HG02938 (cell line): ENCODE results near the gene ARG2.

Experiments
- ATAC-seq: cut with Tn5 transposase; IDR thresholded peaks from one replicate; pipeline ENCODE4 v1.9.1; 2021; ENCODE audit warnings: mild to moderate bottlenecking, moderate library complexity; ENCODE audit not compliant: unreplicated experiment

Gene ARG2

DNA sequence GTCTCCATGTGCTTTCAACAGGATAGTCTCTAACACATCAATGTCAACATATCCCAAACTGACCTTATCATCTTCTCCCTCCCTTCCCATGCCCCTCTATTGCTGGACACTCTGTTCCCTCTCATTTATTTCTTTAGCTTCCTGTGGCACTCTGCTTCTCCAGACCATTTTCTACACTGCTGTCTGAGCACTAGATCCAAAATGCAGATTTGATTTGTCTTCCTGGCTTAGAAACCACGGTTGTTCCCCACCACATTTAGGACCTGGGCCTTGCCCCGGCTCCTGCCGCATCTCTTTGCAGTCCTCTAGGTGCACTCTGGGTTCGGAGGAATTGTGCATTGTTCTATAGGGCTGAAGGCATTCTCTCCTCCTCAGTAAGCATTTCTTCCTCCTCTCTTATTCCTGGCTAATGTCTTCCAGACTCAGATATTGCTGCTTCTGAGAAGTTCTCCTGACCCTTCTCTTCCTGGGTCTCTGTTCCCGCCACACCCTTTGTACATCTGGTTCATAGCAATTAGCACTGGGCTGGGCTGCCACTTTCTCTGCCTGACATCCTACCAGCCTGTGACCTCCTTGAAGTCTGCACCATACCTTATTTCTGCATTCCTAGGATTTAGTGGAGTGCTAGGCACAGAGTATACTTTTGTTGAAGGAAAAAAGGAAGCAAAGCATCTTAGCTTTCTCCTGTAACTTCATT, 13.9 kb downstream of the ARG2 start:
- ATAC-seq, result no peak

DNA sequence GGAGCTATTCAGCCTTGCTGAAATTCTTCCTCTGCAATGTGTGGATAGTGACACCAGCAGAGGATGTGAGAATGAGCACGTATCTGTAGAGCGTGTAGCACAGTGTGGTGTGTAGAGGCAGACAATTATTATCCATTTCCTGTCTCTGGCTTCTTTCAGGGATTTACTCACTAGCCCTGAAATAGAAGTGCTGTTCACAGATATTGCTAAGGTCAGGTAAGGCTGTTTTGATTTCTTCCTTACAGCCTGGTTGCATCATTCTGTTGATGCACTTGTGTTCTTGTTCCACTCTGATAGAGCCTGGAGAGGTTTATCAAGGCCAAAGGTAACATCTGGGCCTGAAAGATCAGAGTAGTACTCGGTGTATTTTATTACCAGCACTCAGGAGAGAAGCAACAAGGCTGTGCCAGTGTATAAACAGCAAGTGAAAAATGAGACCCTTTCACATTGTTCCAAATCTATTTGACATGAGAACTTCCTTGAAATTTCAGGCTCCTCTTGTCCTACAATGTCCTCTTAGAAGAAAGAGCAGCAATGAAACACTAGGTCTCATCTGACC, 16.7 kb downstream of the ARG2 start:
- no peak for ATAC-seq

DNA sequence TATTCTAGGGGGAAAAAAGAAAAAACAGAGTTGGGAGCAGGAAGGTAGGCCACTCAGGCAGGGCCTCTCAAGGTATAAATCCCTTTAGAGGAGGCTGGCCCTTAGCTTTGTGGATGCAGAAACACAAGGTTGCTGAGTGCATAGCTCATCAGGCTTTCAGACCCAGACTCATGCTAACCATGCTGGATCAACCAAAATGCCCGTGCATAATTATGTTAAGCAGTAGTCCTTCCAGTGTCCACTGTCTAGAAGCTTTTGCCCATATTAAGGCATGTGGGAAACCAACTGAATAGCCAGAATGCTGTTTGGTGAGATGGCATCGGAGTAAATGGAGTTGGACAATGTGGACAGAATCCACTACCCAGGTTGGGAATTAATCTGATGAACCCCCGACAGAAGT, 18.9 kb downstream of the ARG2 start:
- no peak for ATAC-seq

DNA sequence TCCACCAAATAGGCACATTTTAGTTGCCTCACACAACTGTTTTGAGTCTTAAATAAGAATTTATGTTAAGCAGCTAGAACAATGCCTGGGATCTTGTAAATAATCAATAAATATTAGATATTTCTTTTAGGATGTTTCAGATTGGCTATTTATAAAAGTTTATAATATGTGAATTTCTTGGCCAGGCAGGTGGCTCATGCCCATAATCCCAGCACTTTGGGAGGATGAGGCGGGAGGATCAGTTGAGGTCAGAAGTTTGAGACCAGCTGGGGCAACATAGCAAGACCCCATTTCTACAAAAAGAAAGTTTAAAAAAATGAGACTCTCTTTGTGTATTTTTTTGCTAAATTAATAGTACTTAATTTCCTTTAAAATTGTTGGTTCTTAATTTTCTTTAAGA, 21.8 kb downstream of the ARG2 start:
- no peak for ATAC-seq

DNA sequence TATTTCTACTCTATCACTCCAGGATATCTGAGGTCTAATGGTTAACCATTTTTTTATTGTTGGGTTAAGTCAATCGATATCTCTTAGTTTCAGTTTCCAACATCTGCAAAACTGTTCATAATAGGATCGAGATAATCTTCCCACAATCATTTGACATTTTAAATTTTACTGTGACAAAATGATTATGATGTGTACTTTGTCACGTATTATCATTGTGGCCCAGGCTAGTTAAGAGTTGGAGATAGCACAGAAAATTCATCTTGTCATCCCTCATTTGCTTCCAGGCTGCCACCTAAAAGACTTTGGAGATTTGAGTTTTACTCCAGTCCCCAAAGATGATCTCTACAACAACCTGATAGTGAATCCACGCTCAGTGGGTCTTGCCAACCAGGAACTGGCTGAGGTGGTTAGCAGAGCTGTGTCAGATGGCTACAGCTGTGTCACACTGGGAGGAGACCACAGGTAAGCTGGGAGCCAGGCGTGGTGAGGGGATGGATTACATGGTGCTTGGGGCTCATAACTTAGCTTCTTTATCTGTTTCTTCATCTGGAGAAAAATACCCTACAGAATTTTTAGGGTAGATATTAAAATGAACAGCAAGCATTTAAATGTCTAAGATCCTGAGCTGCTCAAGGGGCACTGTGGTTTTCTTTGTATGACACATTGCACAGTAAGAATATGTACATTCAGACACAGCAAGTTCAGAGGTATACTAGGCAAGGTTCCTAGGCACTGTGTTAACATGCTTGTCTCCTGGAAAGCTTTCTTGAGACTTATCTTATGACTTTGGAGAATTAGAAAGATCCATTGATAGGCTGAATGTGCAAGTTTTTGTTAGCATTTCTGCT, 22.4 kb downstream of the ARG2 start:
- ATAC-seq, result no peak

DNA sequence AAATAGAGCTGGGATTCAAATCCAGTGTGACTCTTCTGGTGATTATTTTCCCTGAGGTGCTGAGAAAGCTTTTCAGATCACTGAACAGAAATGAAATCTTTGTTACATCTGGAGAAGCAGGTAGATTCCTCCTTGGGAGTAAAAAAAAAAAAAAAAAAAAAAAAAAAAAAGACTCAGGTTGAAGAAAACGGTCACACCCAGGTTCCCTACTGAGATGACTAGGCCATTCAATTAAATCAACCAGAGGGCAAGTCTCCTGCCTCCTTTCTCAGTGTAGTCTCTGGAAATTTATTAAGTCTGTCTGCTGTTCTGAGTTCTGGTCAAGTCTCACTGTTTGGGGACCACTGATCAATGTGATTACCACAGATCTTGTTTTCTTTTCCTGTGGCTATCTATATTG, 24.0 kb downstream of the ARG2 start:
- no peak for ATAC-seq

DNA sequence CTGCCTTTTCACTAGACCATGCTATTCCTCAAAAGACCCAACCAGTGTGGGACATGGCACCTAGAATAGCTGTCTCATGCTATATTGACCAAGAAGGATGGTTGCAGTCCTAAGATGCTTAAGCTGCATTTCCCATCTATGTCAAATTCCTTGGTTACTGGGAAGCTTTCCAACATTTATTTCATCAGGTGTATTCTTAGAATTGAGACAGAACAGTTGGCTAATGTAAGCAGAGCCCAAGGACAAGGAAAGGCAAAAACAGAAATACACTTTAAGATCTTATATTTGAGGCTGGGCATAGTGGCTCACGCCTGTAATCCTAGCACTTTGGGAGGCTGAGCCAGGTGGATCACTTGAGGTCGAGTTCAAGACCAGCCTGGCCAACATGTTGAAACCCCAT, 24.7 kb downstream of the ARG2 start:
- ATAC-seq, result no peak

DNA sequence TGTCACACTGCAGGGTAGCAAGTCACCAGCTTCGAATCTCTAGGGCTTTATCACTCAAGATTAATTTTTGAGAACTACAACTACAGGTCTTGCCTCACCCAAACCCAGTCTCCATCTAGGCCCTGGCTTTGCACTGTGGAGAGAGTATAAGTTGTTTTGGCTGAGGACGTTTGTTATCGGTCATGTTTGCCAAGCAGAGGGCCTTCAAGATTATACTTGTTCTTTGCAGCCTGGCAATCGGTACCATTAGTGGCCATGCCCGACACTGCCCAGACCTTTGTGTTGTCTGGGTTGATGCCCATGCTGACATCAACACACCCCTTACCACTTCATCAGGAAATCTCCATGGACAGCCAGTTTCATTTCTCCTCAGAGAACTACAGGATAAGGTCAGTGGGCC, 25.7 kb downstream of the ARG2 start:
- no peak for ATAC-seq

DNA sequence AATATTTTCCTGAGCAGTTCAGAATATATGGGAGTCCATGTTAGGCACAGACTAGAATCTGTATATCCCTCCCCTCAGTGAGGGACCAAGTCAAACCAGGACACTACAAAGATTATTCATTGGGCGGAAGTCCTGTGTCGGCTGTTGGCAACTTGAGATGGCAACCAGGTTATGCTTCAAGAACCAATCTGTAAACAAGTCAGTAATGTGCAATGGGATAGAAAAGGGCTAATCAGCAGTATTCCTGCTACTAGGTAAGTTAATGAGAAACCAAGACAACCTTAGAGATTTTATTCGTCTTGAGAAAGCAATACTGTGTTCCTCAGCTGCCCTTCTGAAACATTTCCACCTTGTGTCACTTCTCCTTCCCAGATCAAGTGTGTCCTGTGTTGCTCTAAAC, 26.4 kb downstream of the ARG2 start:
- ATAC-seq, result no peak

DNA sequence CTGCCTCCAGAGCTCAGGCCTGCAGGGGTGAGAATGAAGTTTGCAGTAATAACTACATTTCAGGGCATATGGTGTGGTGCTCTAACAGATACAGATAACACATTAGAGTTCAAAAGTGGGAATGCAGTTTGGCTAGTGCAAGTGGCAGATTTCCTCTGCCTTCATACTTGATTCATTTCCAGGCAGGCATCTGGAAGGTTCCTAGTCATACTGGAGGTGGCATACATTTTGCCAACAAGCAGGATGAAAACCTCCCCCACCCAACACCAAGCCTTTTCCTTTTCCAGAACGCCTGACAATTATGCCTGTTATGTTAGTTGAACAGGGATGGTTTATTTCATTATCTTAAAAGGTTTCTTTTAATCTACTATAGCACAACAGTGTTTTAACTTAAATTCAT, 30.4 kb downstream of the ARG2 start:
- ATAC-seq, result no peak

DNA sequence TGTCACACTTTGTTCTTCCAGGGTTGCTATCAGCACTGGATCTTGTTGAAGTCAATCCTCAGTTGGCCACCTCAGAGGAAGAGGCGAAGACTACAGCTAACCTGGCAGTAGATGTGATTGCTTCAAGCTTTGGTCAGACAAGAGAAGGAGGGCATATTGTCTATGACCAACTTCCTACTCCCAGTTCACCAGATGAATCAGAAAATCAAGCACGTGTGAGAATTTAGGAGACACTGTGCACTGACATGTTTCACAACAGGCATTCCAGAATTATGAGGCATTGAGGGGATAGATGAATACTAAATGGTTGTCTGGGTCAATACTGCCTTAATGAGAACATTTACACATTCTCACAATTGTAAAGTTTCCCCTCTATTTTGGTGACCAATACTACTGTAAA, 31.0 kb downstream of the ARG2 start:
- ATAC-seq, result no peak

DNA sequence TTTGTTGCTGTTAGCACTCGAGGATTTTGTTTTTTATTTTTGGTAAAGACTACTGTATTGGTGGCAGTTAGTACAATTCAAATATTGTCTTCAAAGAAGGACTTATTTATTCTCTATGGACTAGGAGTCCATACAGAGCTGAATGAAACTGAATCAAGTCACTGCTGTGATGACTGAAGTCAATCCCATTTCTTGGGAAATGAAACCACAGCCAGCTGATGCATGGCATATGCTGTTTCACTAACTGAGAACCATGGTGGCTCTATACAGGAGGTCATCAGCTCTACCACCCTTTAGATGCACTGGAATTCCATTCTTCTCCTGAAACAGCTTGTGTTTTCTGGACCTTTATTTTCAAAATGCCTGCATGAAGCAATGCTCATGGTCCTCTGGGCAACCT, 32.5 kb downstream of the ARG2 start:
- ATAC-seq, result no peak

DNA sequence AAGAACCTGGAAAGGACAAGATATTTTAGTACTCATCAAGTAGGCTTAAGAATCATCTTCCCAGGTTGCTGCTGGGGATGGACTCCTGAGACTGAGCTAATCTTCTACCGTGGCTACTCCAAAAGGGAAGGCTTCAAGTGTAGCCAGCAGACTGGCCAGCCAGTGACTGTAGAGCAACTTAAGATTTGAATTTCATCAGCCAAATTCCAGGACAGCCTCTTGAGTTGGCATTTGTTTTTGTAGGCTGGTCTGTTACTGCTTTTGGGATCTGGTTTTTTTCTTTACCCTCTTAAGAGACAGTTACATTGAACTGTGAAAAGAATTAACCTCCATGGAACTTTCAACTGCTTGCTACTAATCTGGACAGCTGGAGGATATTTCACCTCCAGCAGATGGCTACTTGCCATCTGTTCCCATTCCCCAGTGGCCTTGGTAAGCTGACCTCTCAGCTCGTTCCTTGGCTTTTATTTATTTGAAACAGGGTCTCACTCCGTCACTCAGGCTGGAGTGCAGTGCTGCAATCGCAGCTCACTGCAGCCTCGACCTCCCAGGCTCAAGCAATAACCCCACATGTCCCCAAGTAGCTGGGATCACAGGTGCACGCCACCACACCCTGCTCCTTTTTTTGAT, 34.0 kb downstream of the ARG2 start:
- no peak for ATAC-seq

DNA sequence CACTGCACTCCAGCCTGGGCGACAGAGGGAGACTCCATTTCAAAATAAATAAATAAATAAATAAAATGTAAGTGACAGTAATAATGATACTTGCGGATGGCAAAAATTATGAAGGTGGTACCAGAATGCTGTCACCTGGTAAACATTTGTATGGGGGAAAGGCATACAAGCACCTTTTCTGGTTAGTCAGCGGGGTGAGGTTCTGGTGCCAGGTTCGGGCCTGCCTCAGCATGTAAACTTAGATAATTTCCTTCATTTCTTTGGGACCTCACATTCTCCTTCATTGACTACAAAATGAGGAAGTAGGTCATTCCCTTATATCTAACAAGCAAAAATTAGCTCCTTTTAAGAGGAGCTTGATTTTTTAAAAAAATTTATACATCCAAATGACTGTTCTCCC, 43.9 kb downstream of the ARG2 start:
- no peak for ATAC-seq

DNA sequence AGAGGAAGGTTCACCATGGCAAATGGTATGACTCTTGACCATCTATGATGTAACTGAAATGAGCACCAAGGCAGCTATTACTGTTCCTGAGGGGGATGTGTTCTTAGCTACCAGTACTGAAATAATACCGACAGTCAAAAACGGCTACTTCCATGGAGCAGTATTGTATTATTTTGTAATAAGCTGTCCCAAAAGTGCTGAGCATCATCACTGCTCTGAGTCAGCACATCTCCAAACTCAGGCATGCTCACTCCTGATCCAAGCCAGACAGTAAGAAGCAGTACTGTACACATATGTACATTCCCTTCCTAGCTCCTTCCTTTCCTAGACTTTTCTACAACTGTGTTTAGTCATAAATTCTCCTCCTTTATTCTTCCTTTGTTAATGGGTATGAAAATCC, 46.1 kb downstream of the ARG2 start:
- ATAC-seq, result no peak

DNA sequence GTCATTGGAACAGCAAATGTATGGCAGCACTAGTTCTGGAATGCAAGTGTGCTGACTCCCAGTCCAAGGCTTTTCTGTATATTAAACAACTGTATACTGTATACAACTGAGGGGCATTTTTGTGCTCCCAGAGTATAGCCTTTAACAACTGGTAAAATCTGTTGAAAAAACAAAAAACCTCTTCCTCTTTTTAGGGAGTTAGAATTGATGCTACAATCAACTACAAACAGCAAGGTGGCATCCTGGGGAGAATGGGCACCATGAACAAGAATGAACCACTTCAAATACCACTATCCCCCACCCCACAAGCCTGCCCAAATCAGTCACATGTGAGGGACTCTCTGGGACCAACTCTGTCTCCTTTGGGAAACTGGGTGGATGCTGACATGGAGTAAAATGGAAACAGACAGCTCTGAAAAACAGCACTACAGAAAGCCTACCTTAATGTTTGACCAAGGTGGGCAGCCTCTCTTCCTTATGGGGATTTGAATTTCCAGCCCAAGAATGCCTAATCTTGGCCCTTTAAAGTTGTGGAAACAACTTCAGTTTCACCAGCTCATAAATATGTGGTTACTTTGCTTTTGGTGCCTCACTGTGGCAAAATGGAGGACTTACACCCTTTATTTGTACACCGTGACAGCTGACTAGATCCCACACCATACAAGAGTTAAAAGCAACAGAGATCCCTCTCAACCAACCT, 47.2 kb downstream of the ARG2 start:
- ATAC-seq, result no peak

DNA sequence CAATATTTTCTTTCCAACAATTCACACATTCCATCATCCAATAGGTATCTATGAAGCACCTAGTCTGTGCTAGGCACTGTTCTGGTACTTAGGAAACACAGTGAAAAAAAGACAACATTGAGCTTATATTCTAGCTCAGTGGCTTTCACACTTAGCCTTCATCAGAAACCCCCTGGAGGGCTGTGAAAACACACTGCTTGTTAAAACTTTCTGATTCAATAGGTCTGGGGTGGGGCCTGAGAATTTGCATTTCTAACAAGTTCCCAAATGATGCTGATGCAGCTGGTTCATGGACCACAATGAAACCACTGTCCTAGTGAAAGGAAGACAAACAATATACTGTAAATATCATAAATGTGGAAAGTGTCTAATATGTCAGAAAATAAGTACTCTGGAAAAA, 48.8 kb downstream of the ARG2 start:
- no peak for ATAC-seq

DNA sequence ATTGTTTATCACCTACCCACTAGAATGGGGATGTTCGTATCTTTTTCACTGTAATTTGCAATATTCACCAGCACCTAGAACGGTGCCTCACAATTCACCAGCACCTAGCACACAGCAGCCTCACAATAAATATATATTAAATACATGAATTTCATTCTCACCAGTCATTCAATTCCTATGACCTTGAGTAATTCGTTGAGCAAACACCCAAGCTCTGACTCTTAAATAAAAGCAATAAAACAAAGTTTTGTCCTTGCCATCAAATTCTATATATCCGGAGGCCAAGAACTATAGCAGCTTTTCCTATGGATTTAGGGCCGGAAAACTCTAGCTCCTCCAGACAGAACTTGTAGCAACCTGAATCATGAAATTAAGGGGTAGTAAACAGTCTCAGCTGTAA, 53.7 kb downstream of the ARG2 start:
- no peak for ATAC-seq

DNA sequence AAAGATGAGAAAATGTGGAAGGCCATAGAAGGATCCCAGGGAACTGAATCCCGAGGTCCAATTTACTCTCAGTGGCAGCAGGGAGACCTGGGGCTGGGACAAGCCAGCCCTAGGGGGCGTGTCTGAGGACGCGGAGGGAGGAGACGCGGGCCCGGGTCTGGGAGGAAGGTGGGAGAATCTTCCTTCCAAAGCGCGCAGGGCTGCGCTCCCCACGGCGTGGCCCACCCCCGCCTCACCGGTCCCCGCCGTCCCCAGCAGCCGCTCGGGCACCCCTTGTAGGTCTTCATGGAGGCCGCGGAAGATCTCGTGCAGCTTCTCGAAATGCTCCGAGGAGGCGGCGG, 54.4 kb downstream of the ARG2 start:
- ATAC-seq, result peak; percentile 38

DNA sequence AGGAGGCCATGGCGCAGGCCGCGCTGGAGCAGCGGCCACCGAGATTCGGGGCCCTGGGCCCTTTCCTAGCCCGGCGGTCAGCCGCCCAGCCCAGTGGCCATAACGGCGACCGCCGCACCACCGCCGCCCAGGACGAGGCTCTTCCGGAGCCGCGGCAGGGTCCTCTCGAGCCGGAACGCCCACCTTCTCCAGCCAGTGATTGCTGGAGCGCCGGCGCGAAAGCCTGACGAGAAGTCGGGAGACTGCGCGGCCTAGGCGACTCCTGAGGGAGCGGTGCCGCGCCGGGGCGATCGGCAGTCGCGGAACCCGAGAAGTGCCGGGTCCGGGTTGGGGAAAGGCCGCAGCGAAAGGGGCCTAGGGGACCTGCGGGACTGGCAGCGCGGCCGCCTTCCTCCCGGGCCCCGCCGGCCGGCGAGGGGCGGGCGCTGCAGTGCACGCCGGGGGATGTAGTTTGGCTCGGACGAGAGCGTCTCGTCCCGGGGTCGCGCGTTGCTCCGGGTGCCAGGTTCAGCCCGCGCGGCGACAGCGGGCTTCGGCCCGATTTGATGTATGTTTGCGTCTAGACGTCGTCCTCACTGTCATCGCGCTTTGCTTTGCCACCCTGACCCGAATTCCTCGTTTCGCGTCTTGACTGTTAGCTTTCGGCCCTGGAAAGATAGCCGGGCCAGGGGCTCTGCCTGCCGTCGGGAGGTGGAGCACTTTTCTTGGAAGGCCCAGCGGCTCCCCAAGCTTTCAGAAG, 54.9 kb downstream of the ARG2 start, which contains the start of gene VTI1B:
TSS of gene VTI1B (minus strand) at position 153 of the 739 bp plus-strand sequence. CDS start at position 10, 143 bp downstream.
- ATAC-seq, result peak; percentile 84

DNA sequence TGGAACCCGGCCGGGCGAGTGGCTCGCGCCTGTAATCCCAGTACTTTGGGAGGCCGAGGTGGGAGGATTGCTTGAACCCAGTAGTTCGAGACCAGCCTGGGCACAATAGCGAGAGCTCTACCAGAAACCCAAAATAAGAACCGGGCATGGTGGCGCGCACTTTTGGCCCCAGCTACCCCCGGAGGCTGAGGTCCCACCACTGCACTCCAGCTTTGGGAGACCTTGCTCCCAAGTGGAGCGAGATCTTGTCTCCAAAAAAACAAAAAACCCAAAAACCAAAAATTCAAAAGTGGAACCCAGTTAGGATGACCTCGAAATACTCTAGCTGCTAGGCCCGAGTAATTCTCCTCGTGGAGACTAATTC, 55.5 kb downstream of the ARG2 start:
- no peak for ATAC-seq
